WTC11 (cell line): ENCODE measurements around the gene FAM240A. TPM values are rescaled to one million over a fixed set of nuclear protein-coding genes. Genes with fewer than 3 reads are reported as not detected.
A peak's percentile ranks its signal among the peaks of the same experiment; 100 is the strongest.

Source experiments
- ATAC-seq: fragments of 200-7000 bp; cut with Tn5 transposase; 2 replicates; pipeline ENCODE4 v1.10.0; 2021; ENCODE audit warnings: mild to moderate bottlenecking, moderate library complexity
- CTCF ChIA-PET: fragments of 300-600 bp; sonication (Branson Sonifier 250); formaldehyde crosslinking; loops from one replicate; lab custom pipeline; 2021; ENCODE audit warnings: antibody characterized with exemption; lab: Charles Lee
- POLR2A ChIA-PET: fragments of 350-600 bp; sonication (Branson Sonifier 250); formaldehyde crosslinking; loops from one replicate; lab custom pipeline; 2021; ENCODE audit warnings: antibody characterized with exemption; lab: Charles Lee
- DNase-seq: peaks from one replicate; pipeline ENCODE4 v3.0.0; 2021; ENCODE audit warnings: low spot score
- H3K27ac Mint-ChIP-seq: 2 replicates; pipeline ENCODE4 v1.8.0; 2021; ENCODE audit warnings: mixed read lengths
- H3K27me3 Mint-ChIP-seq: 2 replicates; pipeline ENCODE4 v1.8.0; 2021; ENCODE audit warnings: low read depth, mild to moderate bottlenecking, moderate library complexity, mixed read lengths
- H3K36me3 Mint-ChIP-seq: 2 replicates; pipeline ENCODE4 v1.8.0; 2021; ENCODE audit warnings: mixed read lengths
- H3K4me1 Mint-ChIP-seq: 2 replicates; pipeline ENCODE4 v1.8.0; 2022; ENCODE audit warnings: mixed read lengths
- H3K4me3 Mint-ChIP-seq: 2 replicates; pipeline ENCODE4 v1.8.0; 2021; ENCODE audit warnings: mild to moderate bottlenecking, moderate library complexity, mixed read lengths
- H3K9me3 Mint-ChIP-seq: 2 replicates; pipeline ENCODE4 v1.8.0; 2021; ENCODE audit warnings: mixed read lengths
- AR ChIP-seq: fragments of 250-450 bp; sonication (Bioruptor Pico); IDR thresholded peaks from 2 replicates; pipeline ENCODE4 v1.9.0; 2021; ENCODE audit warnings: mild to moderate bottlenecking
- ARID4B ChIP-seq: sonication (generic); formaldehyde crosslinking; IDR thresholded peaks from 2 replicates; pipeline ENCODE4 v1.8.0; 2023; ENCODE audit warnings: missing genetic modification reagents, mild to moderate bottlenecking, borderline replicate concordance
- CREM ChIP-seq: sonication (generic); formaldehyde crosslinking; IDR thresholded peaks from 2 replicates; pipeline ENCODE4 v1.8.1; 2022; ENCODE audit warnings: mild to moderate bottlenecking, missing genetic modification reagents, moderate library complexity
- FOXK1 ChIP-seq: sonication (generic); formaldehyde crosslinking; IDR thresholded peaks from 2 replicates; pipeline ENCODE4 v1.8.0; 2022; ENCODE audit warnings: mild to moderate bottlenecking, moderate library complexity, missing genetic modification reagents
- GABPB1 ChIP-seq: sonication (generic); formaldehyde crosslinking; IDR thresholded peaks from 2 replicates; pipeline ENCODE4 v1.8.1; 2023; ENCODE audit warnings: mild to moderate bottlenecking, missing genetic modification reagents
- HMGXB4 ChIP-seq: sonication (generic); formaldehyde crosslinking; IDR thresholded peaks from 2 replicates; pipeline ENCODE4 v1.8.1; 2023; ENCODE audit warnings: mild to moderate bottlenecking, moderate library complexity, missing genetic modification reagents
- JAZF1 ChIP-seq: fragments of 250-450 bp; sonication (Bioruptor Pico); IDR thresholded peaks from 2 replicates; pipeline ENCODE4 v1.9.0; 2021; ENCODE audit warnings: moderate library complexity, mild to moderate bottlenecking, inconsistent platforms
- KAT7 ChIP-seq: sonication (generic); formaldehyde crosslinking; IDR thresholded peaks from 2 replicates; pipeline ENCODE4 v1.8.1; 2023; ENCODE audit warnings: missing genetic modification reagents, mild to moderate bottlenecking, borderline replicate concordance
- RORB ChIP-seq: fragments of 250-450 bp; sonication (Bioruptor Pico); IDR thresholded peaks from 2 replicates; pipeline ENCODE4 v1.9.0; 2021; ENCODE audit warnings: mild to moderate bottlenecking
- SMAD3 ChIP-seq: sonication (generic); formaldehyde crosslinking; IDR thresholded peaks from 2 replicates; pipeline ENCODE4 v1.8.0; 2022; ENCODE audit warnings: missing genetic modification reagents, mild to moderate bottlenecking, borderline replicate concordance
- ZNF121 ChIP-seq: sonication (generic); formaldehyde crosslinking; IDR thresholded peaks from 2 replicates; pipeline ENCODE4 v1.8.0; 2023; ENCODE audit warnings: missing genetic modification reagents
- ZNF232 ChIP-seq: sonication (generic); formaldehyde crosslinking; IDR thresholded peaks from 2 replicates; pipeline ENCODE4 v1.8.0; 2022; ENCODE audit warnings: mild to moderate bottlenecking, missing genetic modification reagents
- ZNF423 ChIP-seq: fragments of 250-450 bp; sonication (Bioruptor Pico); IDR thresholded peaks from 2 replicates; pipeline ENCODE4 v2.1.2; 2022; ENCODE audit warnings: mild to moderate bottlenecking, moderate library complexity
- total RNA-seq: library from RNA; stranded (reverse); gene quantifications from 3 replicates; pipeline ENCODE4 v1.2.3, GENCODE V29; 2021
- TF ChIP-seq, protein P1 (sequence below): fragments of 250-450 bp; sonication (Bioruptor Pico); IDR thresholded peaks from 2 replicates; pipeline ENCODE4 v2.1.2; 2022; ENCODE audit warnings: mild to moderate bottlenecking, moderate library complexity
- TF ChIP-seq, protein P2 (sequence below): sonication (generic); formaldehyde crosslinking; IDR thresholded peaks from 2 replicates; pipeline ENCODE4 v1.8.0; 2022; ENCODE audit warnings: mild to moderate bottlenecking, missing genetic modification reagents
- TF ChIP-seq, protein P3 (sequence below): sonication (generic); formaldehyde crosslinking; IDR thresholded peaks from 2 replicates; pipeline ENCODE4 v1.8.0; 2023; ENCODE audit warnings: missing genetic modification reagents
- TF ChIP-seq, protein P4 (sequence below): sonication (generic); formaldehyde crosslinking; IDR thresholded peaks from 2 replicates; pipeline ENCODE4 v1.8.1; 2023; ENCODE audit warnings: mild to moderate bottlenecking, missing genetic modification reagents, moderate library complexity
- TF ChIP-seq, protein P5 (sequence below): sonication (generic); formaldehyde crosslinking; IDR thresholded peaks from 2 replicates; pipeline ENCODE4 v1.8.0; 2022; ENCODE audit warnings: missing genetic modification reagents

Gene FAM240A
- total RNA-seq, 1 experiment from 2014 or later: 0.13 TPM

GRCh38 chr3:46566040-46566641 lies 46.2 kb upstream of the FAM240A start, which contains the start of gene LRRC2:
TSS of gene LRRC2 (minus strand) at chr3:46566302. CDS start at chr3:46551591, 14,711 bp downstream.
- Mint-ChIP-seq H3K27me3 (no peaks in the 10 kb centered on the region; the same call in none of the 2 replicates), H3K27ac (peak within 1 kb of the TSS; percentile 87), H3K4me3 (peak within 1 kb of the TSS; percentile 66), H3K9me3 (peaks cover 26% of the 10 kb centered on the region), H3K36me3 (peaks cover 34% of the 10 kb centered on the region), H3K4me1 (peaks cover 55% of the 10 kb centered on the region)
- POLR2A ChIA-PET: interaction anchor here (0.6 to 1.7 kb wide), 4 partner anchors 8 to 20 kb away, joined by 3 to 7 read pairs (median 4); a partner anchor contains a TSS
- peak; percentile 80 for ATAC-seq
- DNase-seq: peak; percentile 62
- CTCF ChIA-PET: interaction anchor here (0.9 to 5.1 kb wide), 5 partner anchors 8 to 78 kb away, joined by 3 to 26 read pairs (median 4); no protein-coding TSS in a partner anchor
- TF ChIP-seq KAT7 (0 out of 2 replicates have a peak, but pooled peaks have one; percentile 30), AR (CRISPR knock-in tag) (no peak), HMGXB4 (CRISPR knock-in tag) (peak; percentile 44; the same call in 1 of the 2 replicates), ZNF423 (CRISPR knock-in tag) (no peak), ZNF232 (CRISPR knock-in tag) (peak; percentile 62; the same call in 1 of the 2 replicates), JAZF1 (no peak), SMAD3 (CRISPR knock-in tag) (0 out of 2 replicates have a peak, but pooled peaks have one; percentile 50), RORB (no peak), ZNF121 (CRISPR knock-in tag) (peak; percentile 98), GABPB1 (no peak), CREM (CRISPR knock-in tag) (0 out of 2 replicates have a peak, but pooled peaks have one; percentile 36), ARID4B (CRISPR knock-in tag) (no peak), FOXK1 (CRISPR knock-in tag) (peak; percentile 98)
- TF ChIP-seq, protein P1, sequence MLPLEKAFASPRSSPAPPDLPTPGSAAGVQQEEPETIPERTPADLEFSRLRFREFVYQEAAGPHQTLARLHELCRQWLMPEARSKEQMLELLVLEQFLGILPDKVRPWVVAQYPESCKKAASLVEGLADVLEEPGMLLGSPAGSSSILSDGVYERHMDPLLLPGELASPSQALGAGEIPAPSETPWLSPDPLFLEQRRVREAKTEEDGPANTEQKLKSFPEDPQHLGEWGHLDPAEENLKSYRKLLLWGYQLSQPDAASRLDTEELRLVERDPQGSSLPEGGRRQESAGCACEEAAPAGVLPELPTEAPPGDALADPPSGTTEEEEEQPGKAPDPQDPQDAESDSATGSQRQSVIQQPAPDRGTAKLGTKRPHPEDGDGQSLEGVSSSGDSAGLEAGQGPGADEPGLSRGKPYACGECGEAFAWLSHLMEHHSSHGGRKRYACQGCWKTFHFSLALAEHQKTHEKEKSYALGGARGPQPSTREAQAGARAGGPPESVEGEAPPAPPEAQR (CRISPR knock-in tag): no peak
- TF ChIP-seq, protein P2, sequence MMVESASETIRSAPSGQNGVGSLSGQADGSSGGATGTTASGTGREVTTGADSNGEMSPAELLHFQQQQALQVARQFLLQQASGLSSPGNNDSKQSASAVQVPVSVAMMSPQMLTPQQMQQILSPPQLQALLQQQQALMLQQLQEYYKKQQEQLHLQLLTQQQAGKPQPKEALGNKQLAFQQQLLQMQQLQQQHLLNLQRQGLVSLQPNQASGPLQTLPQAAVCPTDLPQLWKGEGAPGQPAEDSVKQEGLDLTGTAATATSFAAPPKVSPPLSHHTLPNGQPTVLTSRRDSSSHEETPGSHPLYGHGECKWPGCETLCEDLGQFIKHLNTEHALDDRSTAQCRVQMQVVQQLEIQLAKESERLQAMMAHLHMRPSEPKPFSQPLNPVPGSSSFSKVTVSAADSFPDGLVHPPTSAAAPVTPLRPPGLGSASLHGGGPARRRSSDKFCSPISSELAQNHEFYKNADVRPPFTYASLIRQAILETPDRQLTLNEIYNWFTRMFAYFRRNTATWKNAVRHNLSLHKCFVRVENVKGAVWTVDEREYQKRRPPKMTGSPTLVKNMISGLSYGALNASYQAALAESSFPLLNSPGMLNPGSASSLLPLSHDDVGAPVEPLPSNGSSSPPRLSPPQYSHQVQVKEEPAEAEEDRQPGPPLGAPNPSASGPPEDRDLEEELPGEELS (CRISPR knock-in tag): peak; percentile 100
- TF ChIP-seq, protein P3, sequence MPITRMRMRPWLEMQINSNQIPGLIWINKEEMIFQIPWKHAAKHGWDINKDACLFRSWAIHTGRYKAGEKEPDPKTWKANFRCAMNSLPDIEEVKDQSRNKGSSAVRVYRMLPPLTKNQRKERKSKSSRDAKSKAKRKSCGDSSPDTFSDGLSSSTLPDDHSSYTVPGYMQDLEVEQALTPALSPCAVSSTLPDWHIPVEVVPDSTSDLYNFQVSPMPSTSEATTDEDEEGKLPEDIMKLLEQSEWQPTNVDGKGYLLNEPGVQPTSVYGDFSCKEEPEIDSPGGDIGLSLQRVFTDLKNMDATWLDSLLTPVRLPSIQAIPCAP (CRISPR knock-in tag): no peak
- TF ChIP-seq, protein P4, sequence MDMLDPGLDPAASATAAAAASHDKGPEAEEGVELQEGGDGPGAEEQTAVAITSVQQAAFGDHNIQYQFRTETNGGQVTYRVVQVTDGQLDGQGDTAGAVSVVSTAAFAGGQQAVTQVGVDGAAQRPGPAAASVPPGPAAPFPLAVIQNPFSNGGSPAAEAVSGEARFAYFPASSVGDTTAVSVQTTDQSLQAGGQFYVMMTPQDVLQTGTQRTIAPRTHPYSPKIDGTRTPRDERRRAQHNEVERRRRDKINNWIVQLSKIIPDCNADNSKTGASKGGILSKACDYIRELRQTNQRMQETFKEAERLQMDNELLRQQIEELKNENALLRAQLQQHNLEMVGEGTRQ: 0 out of 2 replicates have a peak, but pooled peaks have one; percentile 24
- TF ChIP-seq, protein P5, sequence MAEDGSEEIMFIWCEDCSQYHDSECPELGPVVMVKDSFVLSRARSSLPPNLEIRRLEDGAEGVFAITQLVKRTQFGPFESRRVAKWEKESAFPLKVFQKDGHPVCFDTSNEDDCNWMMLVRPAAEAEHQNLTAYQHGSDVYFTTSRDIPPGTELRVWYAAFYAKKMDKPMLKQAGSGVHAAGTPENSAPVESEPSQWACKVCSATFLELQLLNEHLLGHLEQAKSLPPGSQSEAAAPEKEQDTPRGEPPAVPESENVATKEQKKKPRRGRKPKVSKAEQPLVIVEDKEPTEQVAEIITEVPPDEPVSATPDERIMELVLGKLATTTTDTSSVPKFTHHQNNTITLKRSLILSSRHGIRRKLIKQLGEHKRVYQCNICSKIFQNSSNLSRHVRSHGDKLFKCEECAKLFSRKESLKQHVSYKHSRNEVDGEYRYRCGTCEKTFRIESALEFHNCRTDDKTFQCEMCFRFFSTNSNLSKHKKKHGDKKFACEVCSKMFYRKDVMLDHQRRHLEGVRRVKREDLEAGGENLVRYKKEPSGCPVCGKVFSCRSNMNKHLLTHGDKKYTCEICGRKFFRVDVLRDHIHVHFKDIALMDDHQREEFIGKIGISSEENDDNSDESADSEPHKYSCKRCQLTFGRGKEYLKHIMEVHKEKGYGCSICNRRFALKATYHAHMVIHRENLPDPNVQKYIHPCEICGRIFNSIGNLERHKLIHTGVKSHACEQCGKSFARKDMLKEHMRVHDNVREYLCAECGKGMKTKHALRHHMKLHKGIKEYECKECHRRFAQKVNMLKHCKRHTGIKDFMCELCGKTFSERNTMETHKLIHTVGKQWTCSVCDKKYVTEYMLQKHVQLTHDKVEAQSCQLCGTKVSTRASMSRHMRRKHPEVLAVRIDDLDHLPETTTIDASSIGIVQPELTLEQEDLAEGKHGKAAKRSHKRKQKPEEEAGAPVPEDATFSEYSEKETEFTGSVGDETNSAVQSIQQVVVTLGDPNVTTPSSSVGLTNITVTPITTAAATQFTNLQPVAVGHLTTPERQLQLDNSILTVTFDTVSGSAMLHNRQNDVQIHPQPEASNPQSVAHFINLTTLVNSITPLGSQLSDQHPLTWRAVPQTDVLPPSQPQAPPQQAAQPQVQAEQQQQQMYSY (CRISPR knock-in tag): no peak
